ENCODE data around the gene PDZD4.
A peak's percentile ranks its signal among the peaks of the same experiment; 100 is the strongest.

The PDZD4 gene

GRCh38 chrX:153792368-153792767, 38.0 kb downstream of the PDZD4 start:
- peaks cover 28% of the 10 kb centered on the region for H3K4me1 ChIP-seq (ENCODE audit: insufficient read depth, low read length)
- H3K27ac ChIP-seq (ENCODE audit: low read depth, low read length), result no peak overlapping the region
- no peak overlapping the region for H3K9ac ChIP-seq (ENCODE audit: low read length)
- peaks cover 0 to 13% of the 10 kb centered on the region in 2 donors for H3K27me3 ChIP-seq (ENCODE audit: control insufficient read depth in 1 of 2, insufficient read depth in 2 of 2, low read length in 2 of 2)
- H3K4me3 ChIP-seq (ENCODE audit: low read depth in 1 of 2, low read length in 2 of 2), result no peak overlapping the region
- H3K9me3 ChIP-seq (ENCODE audit: low read length), result no peaks in the 10 kb centered on the region
- H3K36me3 ChIP-seq (ENCODE audit: insufficient read depth, low read length), result peaks cover 7% of the 10 kb centered on the region

GRCh38 chrX:153791104-153791852, 39.1 kb downstream of the PDZD4 start:
- no peak overlapping the region for H3K4me3 ChIP-seq (ENCODE audit: low read depth in 1 of 2, low read length in 2 of 2)

GRCh38 chrX:153789654-153790053, 40.7 kb downstream of the PDZD4 start:
- Histone ChIP-seq H3K27me3 (ENCODE audit: control insufficient read depth in 1 of 2, insufficient read depth in 2 of 2, low read length in 2 of 2) (peaks cover 0 to 25% of the 10 kb centered on the region in 2 donors), H3K36me3 (ENCODE audit: insufficient read depth, low read length) (peaks cover 9% of the 10 kb centered on the region), H3K4me3 (ENCODE audit: low read depth in 1 of 2, low read length in 2 of 2) (no peak overlapping the region)

More at GRCh38 chrX:153791104-153791852, 39.1 kb downstream of the PDZD4 start:
- Histone ChIP-seq H3K36me3 (ENCODE audit: insufficient read depth, low read length) (peaks cover 2% of the 10 kb centered on the region), H3K27me3 (ENCODE audit: control insufficient read depth in 1 of 2, insufficient read depth in 2 of 2, low read length in 2 of 2) (peaks cover 0 to 17% of the 10 kb centered on the region in 2 donors), H3K9ac (ENCODE audit: low read length) (no peak overlapping the region), H3K9me3 (ENCODE audit: low read length) (no peaks in the 10 kb centered on the region), H3K4me1 (ENCODE audit: insufficient read depth, low read length) (peaks cover 28% of the 10 kb centered on the region), H3K27ac (ENCODE audit: low read depth, low read length) (no peak overlapping the region)

GRCh38 chrX:153786669-153787068, 43.7 kb downstream of the PDZD4 start:
- Histone ChIP-seq H3K9ac (ENCODE audit: low read length) (no peak overlapping the region), H3K9me3 (ENCODE audit: low read length) (no peaks in the 10 kb centered on the region), H3K4me1 (ENCODE audit: insufficient read depth, low read length) (peaks cover 1% of the 10 kb centered on the region), H3K27me3 (ENCODE audit: control insufficient read depth in 1 of 2, insufficient read depth in 2 of 2, low read length in 2 of 2) (peaks cover 0 to 29% of the 10 kb centered on the region in 2 donors), H3K36me3 (ENCODE audit: insufficient read depth, low read length) (peaks cover 9% of the 10 kb centered on the region), H3K27ac (ENCODE audit: low read depth, low read length) (no peak overlapping the region), H3K4me3 (ENCODE audit: low read depth in 1 of 2, low read length in 2 of 2) (no peak overlapping the region)

More at GRCh38 chrX:153789654-153790053, 40.7 kb downstream of the PDZD4 start:
- peaks cover 17% of the 10 kb centered on the region for H3K4me1 ChIP-seq (ENCODE audit: insufficient read depth, low read length)
- no peak overlapping the region for H3K27ac ChIP-seq (ENCODE audit: low read depth, low read length)
- no peak overlapping the region for H3K9ac ChIP-seq (ENCODE audit: low read length)
- no peaks in the 10 kb centered on the region for H3K9me3 ChIP-seq (ENCODE audit: low read length)

GRCh38 chrX:153784325-153784967, 45.9 kb downstream of the PDZD4 start:
- H3K4me1 ChIP-seq (ENCODE audit: insufficient read depth, low read length), result peaks cover 7% of the 10 kb centered on the region
- H3K27ac ChIP-seq (ENCODE audit: low read depth, low read length), result no peak overlapping the region
- H3K27me3 ChIP-seq (ENCODE audit: control insufficient read depth in 1 of 2, insufficient read depth in 2 of 2, low read length in 2 of 2), result peaks cover 0 to 23% of the 10 kb centered on the region in 2 donors
- peaks cover 9% of the 10 kb centered on the region for H3K36me3 ChIP-seq (ENCODE audit: insufficient read depth, low read length)
- no peak overlapping the region for H3K4me3 ChIP-seq (ENCODE audit: low read depth in 1 of 2, low read length in 2 of 2)
- H3K9me3 ChIP-seq (ENCODE audit: low read length), result no peaks in the 10 kb centered on the region
- H3K9ac ChIP-seq (ENCODE audit: low read length), result no peak overlapping the region

GRCh38 chrX:153783378-153784013, 46.8 kb downstream of the PDZD4 start:
- no peak overlapping the region for H3K27ac ChIP-seq (ENCODE audit: low read depth, low read length)
- H3K4me3 ChIP-seq (ENCODE audit: low read depth in 1 of 2, low read length in 2 of 2), result no peak overlapping the region
- peaks cover 0 to 23% of the 10 kb centered on the region in 2 donors for H3K27me3 ChIP-seq (ENCODE audit: control insufficient read depth in 1 of 2, insufficient read depth in 2 of 2, low read length in 2 of 2)
- H3K9me3 ChIP-seq (ENCODE audit: low read length), result no peaks in the 10 kb centered on the region
- no peak overlapping the region for H3K9ac ChIP-seq (ENCODE audit: low read length)
- peaks cover 7% of the 10 kb centered on the region for H3K4me1 ChIP-seq (ENCODE audit: insufficient read depth, low read length)
- peaks cover 9% of the 10 kb centered on the region for H3K36me3 ChIP-seq (ENCODE audit: insufficient read depth, low read length)

GRCh38 chrX:153782871-153783270, 47.5 kb downstream of the PDZD4 start:
- Histone ChIP-seq H3K4me1 (ENCODE audit: insufficient read depth, low read length) (peaks cover 7% of the 10 kb centered on the region), H3K27ac (ENCODE audit: low read depth, low read length) (no peak overlapping the region), H3K27me3 (ENCODE audit: control insufficient read depth in 1 of 2, insufficient read depth in 2 of 2, low read length in 2 of 2) (peaks cover 0 to 23% of the 10 kb centered on the region in 2 donors), H3K36me3 (ENCODE audit: insufficient read depth, low read length) (peaks cover 9% of the 10 kb centered on the region), H3K9me3 (ENCODE audit: low read length) (no peaks in the 10 kb centered on the region), H3K4me3 (ENCODE audit: low read depth in 1 of 2, low read length in 2 of 2) (no peak overlapping the region), H3K9ac (ENCODE audit: low read length) (no peak overlapping the region)

GRCh38 chrX:153782313-153782712, 48.0 kb downstream of the PDZD4 start:
- Histone ChIP-seq H3K27ac (ENCODE audit: low read depth, low read length) (peak overlapping the region; percentile 63), H3K9ac (ENCODE audit: low read length) (no peak overlapping the region), H3K4me1 (ENCODE audit: insufficient read depth, low read length) (peaks cover 7% of the 10 kb centered on the region), H3K36me3 (ENCODE audit: insufficient read depth, low read length) (peaks cover 9% of the 10 kb centered on the region), H3K4me3 (ENCODE audit: low read depth in 1 of 2, low read length in 2 of 2) (no peak overlapping the region), H3K27me3 (ENCODE audit: control insufficient read depth in 1 of 2, insufficient read depth in 2 of 2, low read length in 2 of 2) (peaks cover 0 to 23% of the 10 kb centered on the region in 2 donors), H3K9me3 (ENCODE audit: low read length) (no peaks in the 10 kb centered on the region)

- Histone ChIP-seq H3K9ac (ENCODE audit: low read length) (no peak overlapping the region), H3K27ac (ENCODE audit: low read depth, low read length) (peak overlapping the region; percentile 63), H3K36me3 (ENCODE audit: insufficient read depth, low read length) (peaks cover 9% of the 10 kb centered on the region), H3K4me3 (ENCODE audit: low read depth in 1 of 2, low read length in 2 of 2) (peak overlapping the region in 1 of 2 donors; percentile 23), H3K9me3 (ENCODE audit: low read length) (no peaks in the 10 kb centered on the region), H3K27me3 (ENCODE audit: control insufficient read depth in 1 of 2, insufficient read depth in 2 of 2, low read length in 2 of 2) (peaks cover 0 to 18% of the 10 kb centered on the region in 2 donors), H3K4me1 (ENCODE audit: insufficient read depth, low read length) (peaks cover 7% of the 10 kb centered on the region)
These were observed 48.8 kb downstream of the PDZD4 start for GRCh38 chrX:153781428-153782047.

GRCh38 chrX:153780678-153781427, 49.5 kb downstream of the PDZD4 start, which contains the start of gene SRPK3:
Gene SRPK3 (plus strand): TSS chrX:153781041. CDS start chrX:153781087, 46 bp downstream.
- Histone ChIP-seq H3K4me3 (ENCODE audit: low read depth in 1 of 2, low read length in 2 of 2) (peak within 1 kb of the TSS in 1 of 2 donors; percentile 23), H3K9me3 (ENCODE audit: low read length) (no peaks in the 10 kb centered on the region), H3K27ac (ENCODE audit: low read depth, low read length) (peak within 1 kb of the TSS; percentile 63), H3K9ac (ENCODE audit: low read length) (no peak within 1 kb of the TSS), H3K27me3 (ENCODE audit: control insufficient read depth in 1 of 2, insufficient read depth in 2 of 2, low read length in 2 of 2) (peaks cover 0 to 15% of the 10 kb centered on the region in 2 donors), H3K36me3 (ENCODE audit: insufficient read depth, low read length) (peaks cover 2% of the 10 kb centered on the region), H3K4me1 (ENCODE audit: insufficient read depth, low read length) (peaks cover 7% of the 10 kb centered on the region)

Data from muscle layer of colon (tissue), 2 donors.